PC-3 (cell line): ENCODE measurements around the gene RNASEH1. TPM values are rescaled to one million over a fixed set of nuclear protein-coding genes. Genes with fewer than 3 reads are reported as not detected.

Experiments used
- ATAC-seq: fragments of 200-7000 bp; cut with Tn5 transposase; 2 replicates; pipeline ENCODE4 v1.9.1; 2020; ENCODE audit warnings: mild to moderate bottlenecking, moderate library complexity
- BruUV-seq: library from RNA; stranded (reverse); fragments of 400-500 nt; replicated peaks from 2 replicates; lab custom pipeline; 2021; lab: Mats Ljungman, UMichigan
- CTCF ChIA-PET: fragments of 300-600 bp; sonication (Branson Sonifier 250); formaldehyde crosslinking; loops from one replicate; lab custom pipeline; 2022; ENCODE audit warnings: antibody characterized with exemption; lab: Charles Lee
- POLR2A ChIA-PET: fragments of 300-600 bp; sonication (Branson Sonifier 250); formaldehyde crosslinking; loops from one replicate; lab custom pipeline; 2022; ENCODE audit warnings: antibody characterized with exemption; ENCODE audit not compliant: unreplicated experiment; lab: Charles Lee
- DNase-seq: peaks from one replicate; pipeline ENCODE4 v3.0.0-alpha.2; 2015
- H2AFZ ChIP-seq: fragments of 300-600 bp; sonication (generic); 2 replicates; pipeline ENCODE4 v1.6.0; 2016; ENCODE audit warnings: antibody characterized with exemption, low read length
- H3F3A ChIP-seq: fragments of 300-600 bp; sonication (generic); one replicate; pipeline ENCODE4 v1.6.0; 2017; ENCODE audit warnings: antibody characterized with exemption, low read length, control low read depth, mild to moderate bottlenecking; ENCODE audit not compliant: unreplicated experiment
- H3K27ac ChIP-seq: fragments of 300-600 bp; sonication (generic); 2 replicates; pipeline ENCODE4 v1.5.1; 2016; ENCODE audit warnings: mild to moderate bottlenecking, low read length
- H3K27me3 ChIP-seq: fragments of 300-600 bp; sonication (generic); 2 replicates; pipeline ENCODE4 v1.6.1; 2016; ENCODE audit warnings: low read length, mixed read lengths
- H3K36me3 ChIP-seq: fragments of 300-600 bp; sonication (generic); 2 replicates; pipeline ENCODE4 v1.6.1; 2016; ENCODE audit warnings: low read depth, mixed run types, low read length, mixed read lengths
- H3K4me1 ChIP-seq: fragments of 300-600 bp; sonication (generic); 2 replicates; pipeline ENCODE4 v1.5.1; 2016; ENCODE audit warnings: low read length; ENCODE audit not compliant: insufficient read depth
- H3K4me2 ChIP-seq: fragments of 300-600 bp; sonication (generic); 2 replicates; pipeline ENCODE4 v1.6.0; 2016; ENCODE audit warnings: low read length
- H3K4me3 ChIP-seq: fragments of 300-600 bp; sonication (generic); 2 replicates; pipeline ENCODE4 v1.5.1; 2016; ENCODE audit warnings: mild to moderate bottlenecking, low read length, mixed read lengths
- H3K79me2 ChIP-seq: fragments of 300-600 bp; sonication (generic); 2 replicates; pipeline ENCODE4 v1.6.1; 2017; ENCODE audit warnings: low read length, mixed read lengths
- H3K9ac ChIP-seq: fragments of 300-600 bp; sonication (generic); 2 replicates; pipeline ENCODE4 v1.6.0; 2016; ENCODE audit warnings: mild to moderate bottlenecking, low read length
- H3K9me2 ChIP-seq: fragments of 300-600 bp; sonication (generic); replicated peaks from 2 replicates; pipeline ENCODE4 v1.6.1; 2016; ENCODE audit warnings: mixed run types, low read length, mixed read lengths
- H3K9me3 ChIP-seq: fragments of 300-600 bp; sonication (generic); 2 replicates; pipeline ENCODE4 v1.6.1; 2016; ENCODE audit warnings: low read length, mixed read lengths
- H4K20me1 ChIP-seq: fragments of 300-600 bp; sonication (generic); 2 replicates; pipeline ENCODE4 v1.6.1; 2016; ENCODE audit warnings: low read length, mixed read lengths
- EZH2 ChIP-seq: fragments of 300-600 bp; sonication (generic); IDR thresholded peaks from one replicate; pipeline ENCODE4 v1.6.1; 2017; ENCODE audit warnings: antibody characterized with exemption, mild to moderate bottlenecking, low read length; ENCODE audit not compliant: unreplicated experiment
- EZH2phosphoT487 ChIP-seq: fragments of 300-600 bp; sonication (generic); IDR thresholded peaks from 2 replicates; pipeline ENCODE4 v1.6.1; 2018; ENCODE audit warnings: mild to moderate bottlenecking, antibody characterized with exemption, low read length, borderline replicate concordance
- intact Hi-C: fragments of 100-400 bp; cut with micrococcal nuclease; formaldehyde crosslinking; loops from 2 replicates; pipeline ENCODE4 v1.9.0; 2023
- total RNA-seq: library from RNA; depleted of rRNA; stranded (reverse); fragments of >200 nt; gene quantifications from 2 replicates; pipeline ENCODE4 v1.2.3, GENCODE V29; 2014
- TF ChIP-seq, protein P1 (sequence below): fragments of 300-600 bp; sonication (generic); conservative IDR thresholded peaks from 2 replicates; pipeline ENCODE4 v1.5.1; 2017; ENCODE audit warnings: antibody characterized with exemption, low read depth, mild to moderate bottlenecking, low read length

Gene RNASEH1
- total RNA-seq, 1 experiment from 2014 or later = 51.1 TPM

DNA sequence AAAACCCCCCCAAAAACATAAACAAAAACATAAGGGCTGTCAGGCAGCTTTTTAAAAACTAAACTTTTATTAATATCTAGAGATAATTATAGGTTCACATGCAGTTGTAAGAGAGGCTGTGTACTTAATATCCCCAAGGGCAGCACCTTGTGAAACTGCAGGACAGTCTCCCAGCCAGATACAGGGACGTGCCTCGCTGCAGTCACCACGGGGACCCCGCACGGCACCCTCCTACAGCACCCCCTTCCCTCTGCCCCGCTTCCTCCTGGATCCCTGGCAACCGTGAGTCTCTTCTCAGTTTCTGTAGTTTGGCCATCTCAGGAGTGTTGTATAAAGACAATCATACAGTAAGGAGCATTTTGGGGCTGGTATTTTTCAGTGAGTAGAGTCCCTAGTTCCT lies 30.0 kb upstream of the RNASEH1 start:
- Histone ChIP-seq H3K9me3 (no peaks in the 10 kb centered on the region), H3K4me2 (no peak overlapping the region), H3K27ac (no peak overlapping the region), H3K4me1 (peaks cover 9% of the 10 kb centered on the region), H3K9ac (no peak overlapping the region), H3F3A (peaks cover 4% of the 10 kb centered on the region), H3K79me2 (no peaks in the 10 kb centered on the region), H4K20me1 (no peaks in the 10 kb centered on the region), H3K9me2 (no peaks in the 10 kb centered on the region), H3K4me3 (no peak overlapping the region), H3K27me3 (no peaks in the 10 kb centered on the region), H2AFZ (no peak overlapping the region), H3K36me3 (peaks cover 7% of the 10 kb centered on the region; the same call in 1 of the 2 replicates)
- intact Hi-C loops = no loop called here
- BruUV-seq = no TSS peak
- DNase-seq (no peak), ATAC-seq (no peak)
- ChIA-PET CTCF (no interaction called here), POLR2A (no interaction called here)
- TF ChIP-seq EZH2phosphoT487 (no peak), EZH2 (no peak)
- TF ChIP-seq, protein P1, sequence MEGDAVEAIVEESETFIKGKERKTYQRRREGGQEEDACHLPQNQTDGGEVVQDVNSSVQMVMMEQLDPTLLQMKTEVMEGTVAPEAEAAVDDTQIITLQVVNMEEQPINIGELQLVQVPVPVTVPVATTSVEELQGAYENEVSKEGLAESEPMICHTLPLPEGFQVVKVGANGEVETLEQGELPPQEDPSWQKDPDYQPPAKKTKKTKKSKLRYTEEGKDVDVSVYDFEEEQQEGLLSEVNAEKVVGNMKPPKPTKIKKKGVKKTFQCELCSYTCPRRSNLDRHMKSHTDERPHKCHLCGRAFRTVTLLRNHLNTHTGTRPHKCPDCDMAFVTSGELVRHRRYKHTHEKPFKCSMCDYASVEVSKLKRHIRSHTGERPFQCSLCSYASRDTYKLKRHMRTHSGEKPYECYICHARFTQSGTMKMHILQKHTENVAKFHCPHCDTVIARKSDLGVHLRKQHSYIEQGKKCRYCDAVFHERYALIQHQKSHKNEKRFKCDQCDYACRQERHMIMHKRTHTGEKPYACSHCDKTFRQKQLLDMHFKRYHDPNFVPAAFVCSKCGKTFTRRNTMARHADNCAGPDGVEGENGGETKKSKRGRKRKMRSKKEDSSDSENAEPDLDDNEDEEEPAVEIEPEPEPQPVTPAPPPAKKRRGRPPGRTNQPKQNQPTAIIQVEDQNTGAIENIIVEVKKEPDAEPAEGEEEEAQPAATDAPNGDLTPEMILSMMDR = no peak

DNA sequence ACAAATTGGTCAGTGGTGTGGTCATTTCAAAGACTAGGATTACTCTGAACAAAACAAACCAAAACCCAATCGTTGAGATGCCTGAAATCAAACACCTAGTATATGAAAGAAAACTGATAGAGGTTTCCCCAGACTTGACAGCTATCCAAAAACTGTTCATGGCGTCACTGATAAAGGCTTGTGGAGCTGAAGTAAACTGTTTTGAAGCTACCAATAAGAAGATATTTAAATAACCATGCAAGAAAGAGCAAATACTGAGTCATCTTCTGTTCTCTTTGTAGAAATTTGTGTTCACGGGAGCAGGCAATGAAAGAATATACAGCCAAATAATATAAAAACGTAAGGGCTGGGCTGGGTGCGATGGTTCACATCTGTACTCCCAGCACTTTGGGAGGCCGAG lies 29.3 kb upstream of the RNASEH1 start:
- POLR2A ChIA-PET = no interaction called here
- 0 out of 2 replicates have a peak overlapping the region, but pooled peaks have one; percentile 12 for H3K27ac ChIP-seq
- TF ChIP-seq, protein P1 = no peak
- no peak for TF ChIP-seq EZH2
- no peak for TF ChIP-seq EZH2phosphoT487

DNA sequence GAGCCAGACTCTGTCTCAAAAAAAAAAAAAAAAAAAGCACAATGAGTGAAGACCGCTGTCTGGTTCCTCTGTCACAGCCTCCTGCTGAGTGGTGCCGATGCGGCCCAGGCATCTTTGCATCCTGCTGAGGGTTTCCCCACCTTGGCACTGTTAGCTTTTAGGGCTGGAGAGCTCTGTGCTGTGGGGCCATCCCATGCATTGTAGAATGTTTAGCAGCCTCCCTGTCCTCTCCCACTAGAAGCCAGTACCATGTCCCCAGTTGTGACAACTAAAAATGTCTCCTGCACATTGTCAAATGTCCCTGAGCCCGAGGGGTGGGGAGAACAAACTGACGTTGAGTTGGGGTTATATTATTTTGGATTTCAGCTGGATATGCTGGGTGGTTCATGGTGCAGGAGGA lies 28.9 kb upstream of the RNASEH1 start:
- Histone ChIP-seq H3K4me2 (peak overlapping the region; percentile 9; the same call in 1 of the 2 replicates), H3K4me1 (peaks cover 9% of the 10 kb centered on the region), H3K9me2 (no peaks in the 10 kb centered on the region), H3K36me3 (peaks cover 9% of the 10 kb centered on the region; the same call in 1 of the 2 replicates), H3K4me3 (no peak overlapping the region), H3K79me2 (no peaks in the 10 kb centered on the region), H3K27ac (0 out of 2 replicates have a peak overlapping the region, but pooled peaks have one; percentile 12), H3K9me3 (no peaks in the 10 kb centered on the region), H3K27me3 (no peaks in the 10 kb centered on the region), H3F3A (peaks cover 4% of the 10 kb centered on the region), H4K20me1 (peaks cover 1% of the 10 kb centered on the region; the same call in 1 of the 2 replicates), H3K9ac (no peak overlapping the region), H2AFZ (no peak overlapping the region)
- intact Hi-C loops = no loop called here
- ChIA-PET POLR2A (no interaction called here), CTCF (no interaction called here)
- DNase-seq (no peak), ATAC-seq (peak; percentile 18)
- TF ChIP-seq EZH2phosphoT487 (no peak), EZH2 (no peak)
- TF ChIP-seq, protein P1 = no peak
- no TSS peak for BruUV-seq

More for the DNA sequence above, 29.3 kb upstream of the RNASEH1 start:
- H3K9me3 ChIP-seq = no peaks in the 10 kb centered on the region
- H3K79me2 ChIP-seq = no peaks in the 10 kb centered on the region
- H3K27me3 ChIP-seq = no peaks in the 10 kb centered on the region
- no peak overlapping the region for H3K9ac ChIP-seq
- no TSS peak for BruUV-seq
- H2AFZ ChIP-seq = no peak overlapping the region
- intact Hi-C loops = no loop called here
- H3K9me2 ChIP-seq = no peaks in the 10 kb centered on the region
- H4K20me1 ChIP-seq = no peaks in the 10 kb centered on the region
- H3K36me3 ChIP-seq = peaks cover 9% of the 10 kb centered on the region; the same call in 1 of the 2 replicates
- DNase-seq (peak; percentile 43), ATAC-seq (peak; percentile 67)
- CTCF ChIA-PET = no interaction called here
- peak overlapping the region; percentile 9; the same call in 1 of the 2 replicates for H3K4me2 ChIP-seq
- H3F3A ChIP-seq = peaks cover 4% of the 10 kb centered on the region
- H3K4me1 ChIP-seq = peaks cover 9% of the 10 kb centered on the region
- H3K4me3 ChIP-seq = no peak overlapping the region
